GM18517 (cell line): ENCODE measurements around the gene NACC2.

ENCODE experiments used
- ATAC-seq: cut with Tn5 transposase; IDR thresholded peaks from one replicate; pipeline ENCODE4 v1.9.1; 2021; ENCODE audit warnings: mild to moderate bottlenecking, moderate library complexity; ENCODE audit not compliant: unreplicated experiment

NACC2 gene

GRCh38 chr9:136002881-136003280 lies 92.2 kb downstream of the NACC2 start:
- no peak for ATAC-seq

- ATAC-seq, result no peak
Measured at GRCh38 chr9:136002215-136002614, 92.9 kb downstream of the NACC2 start.

- ATAC-seq, result no peak
Measured at GRCh38 chr9:136001231-136001630, 93.9 kb downstream of the NACC2 start.

GRCh38 chr9:135998410-135999071 lies 96.5 kb downstream of the NACC2 start:
- no peak for ATAC-seq

- no peak for ATAC-seq
Measured at GRCh38 chr9:135998016-135998380, 97.1 kb downstream of the NACC2 start.

GRCh38 chr9:135997090-135998015 lies 97.7 kb downstream of the NACC2 start:
- no peak for ATAC-seq

GRCh38 chr9:135995816-135996215 lies 99.3 kb downstream of the NACC2 start:
- ATAC-seq, result no peak

GRCh38 chr9:135994501-135995192 lies 100.4 kb downstream of the NACC2 start:
- no peak for ATAC-seq

- no peak for ATAC-seq
Measured at GRCh38 chr9:135993765-135994500, 101.2 kb downstream of the NACC2 start.

- no peak for ATAC-seq
Measured at GRCh38 chr9:135993409-135993742, 101.7 kb downstream of the NACC2 start.

GRCh38 chr9:135992486-135993408 lies 102.3 kb downstream of the NACC2 start:
- ATAC-seq, result no peak

- no peak for ATAC-seq
Measured at GRCh38 chr9:135991771-135992170, 103.3 kb downstream of the NACC2 start.

- ATAC-seq, result no peak
Measured at GRCh38 chr9:135990468-135991429, 104.3 kb downstream of the NACC2 start.

GRCh38 chr9:135989722-135990467 lies 105.2 kb downstream of the NACC2 start:
- ATAC-seq, result no peak

GRCh38 chr9:135989157-135989556 lies 105.9 kb downstream of the NACC2 start:
- no peak for ATAC-seq

GRCh38 chr9:135988493-135988892 lies 106.6 kb downstream of the NACC2 start:
- ATAC-seq, result no peak

- ATAC-seq, result no peak
Measured at GRCh38 chr9:135987838-135988404, 107.2 kb downstream of the NACC2 start.

- no peak for ATAC-seq
Measured at GRCh38 chr9:135986605-135987004, 108.5 kb downstream of the NACC2 start.
